ENCODE results near the gene ANKRD18A.
A peak's percentile ranks its signal among the peaks of the same experiment; 100 is the strongest.
"Not testable (repeated sequence)": the region's sequence is repeated elsewhere in the genome, so short reads cannot be mapped to it uniquely, and the experiment has no call there.

Gene ANKRD18A

DNA sequence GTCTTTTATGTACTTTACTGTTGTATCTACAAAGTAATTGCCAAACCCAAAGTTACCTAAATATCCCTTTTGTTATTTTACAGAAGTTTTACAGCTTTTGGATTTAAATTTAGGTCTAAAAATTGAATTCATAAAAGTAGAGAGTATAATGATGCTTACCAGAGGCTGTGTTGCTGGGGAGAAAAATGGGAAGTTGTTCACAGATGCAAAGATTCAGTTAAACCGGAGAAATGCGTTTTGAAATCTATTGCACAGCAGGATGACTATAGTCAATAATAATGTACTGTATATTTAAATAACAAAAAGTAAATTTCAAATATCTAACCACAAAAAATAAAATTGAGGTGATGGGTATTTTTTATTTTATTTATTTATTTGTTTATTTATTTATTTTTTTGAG is 2.6 kb upstream of the ANKRD18A start:
- no peak for DNase-seq

DNA sequence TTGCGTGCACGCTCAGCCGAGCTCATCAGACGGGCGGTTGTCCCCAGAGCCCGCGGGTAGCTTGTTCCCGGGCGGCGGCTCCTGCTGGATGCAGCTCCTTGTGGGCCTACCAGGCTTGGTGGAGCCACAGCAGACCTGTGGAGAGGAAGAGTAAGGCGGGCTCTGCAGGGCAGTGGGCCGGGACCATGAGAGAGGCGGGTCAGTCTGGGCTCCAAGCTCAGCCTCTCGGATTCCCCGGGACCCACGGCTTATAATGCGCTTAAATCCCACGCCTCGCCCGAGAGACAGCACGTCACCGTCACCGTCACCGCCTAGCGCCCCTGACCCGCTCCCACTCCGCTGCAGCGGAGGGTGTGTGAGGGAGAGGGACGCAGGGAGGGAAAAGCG is 1.9 kb upstream of the ANKRD18A start:
- peak; percentile 4 for DNase-seq

DNA sequence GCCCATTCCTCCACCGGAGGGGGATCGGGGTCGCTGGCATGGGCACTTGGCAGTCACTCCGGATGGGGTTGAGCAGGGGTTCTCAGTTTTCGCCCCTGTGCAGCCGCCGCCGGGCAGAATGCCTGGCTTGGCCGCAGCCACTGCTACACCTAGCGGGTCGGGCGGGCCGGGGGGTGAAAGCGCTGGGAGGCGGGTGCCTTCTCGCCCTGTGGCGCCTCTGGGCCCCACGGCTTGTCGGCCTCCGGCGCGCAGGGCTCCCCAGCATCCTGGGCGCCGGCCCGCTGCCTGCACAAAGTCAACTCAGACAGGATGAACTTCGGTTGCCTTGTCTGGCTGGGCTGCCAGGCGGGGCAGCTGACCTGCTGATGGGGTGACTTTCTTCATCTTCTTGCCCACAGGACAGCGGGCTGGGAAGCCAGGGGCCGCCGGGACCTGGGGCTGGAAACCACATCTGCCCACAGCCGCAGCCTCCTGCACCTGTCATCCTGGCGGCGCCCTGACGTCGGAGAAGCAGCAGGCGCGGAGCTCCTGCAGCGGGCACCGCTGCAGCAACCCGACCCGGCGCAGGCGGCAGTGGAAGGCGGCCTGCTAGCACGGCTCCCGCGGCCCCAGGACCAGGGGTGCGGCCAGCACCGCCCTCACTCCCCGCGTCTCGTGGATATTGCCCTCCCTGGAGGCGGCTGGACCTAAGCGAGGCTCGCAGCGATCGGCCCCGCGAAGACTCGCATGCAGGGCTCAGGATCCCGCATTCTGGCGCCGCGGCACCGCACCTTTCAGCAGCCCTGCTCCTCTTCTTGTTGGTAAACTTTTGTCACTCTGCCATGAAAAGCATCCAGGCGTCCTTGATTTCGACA is 1.3 kb upstream of the ANKRD18A start:
- DNase-seq = peak; percentile 48

DNA sequence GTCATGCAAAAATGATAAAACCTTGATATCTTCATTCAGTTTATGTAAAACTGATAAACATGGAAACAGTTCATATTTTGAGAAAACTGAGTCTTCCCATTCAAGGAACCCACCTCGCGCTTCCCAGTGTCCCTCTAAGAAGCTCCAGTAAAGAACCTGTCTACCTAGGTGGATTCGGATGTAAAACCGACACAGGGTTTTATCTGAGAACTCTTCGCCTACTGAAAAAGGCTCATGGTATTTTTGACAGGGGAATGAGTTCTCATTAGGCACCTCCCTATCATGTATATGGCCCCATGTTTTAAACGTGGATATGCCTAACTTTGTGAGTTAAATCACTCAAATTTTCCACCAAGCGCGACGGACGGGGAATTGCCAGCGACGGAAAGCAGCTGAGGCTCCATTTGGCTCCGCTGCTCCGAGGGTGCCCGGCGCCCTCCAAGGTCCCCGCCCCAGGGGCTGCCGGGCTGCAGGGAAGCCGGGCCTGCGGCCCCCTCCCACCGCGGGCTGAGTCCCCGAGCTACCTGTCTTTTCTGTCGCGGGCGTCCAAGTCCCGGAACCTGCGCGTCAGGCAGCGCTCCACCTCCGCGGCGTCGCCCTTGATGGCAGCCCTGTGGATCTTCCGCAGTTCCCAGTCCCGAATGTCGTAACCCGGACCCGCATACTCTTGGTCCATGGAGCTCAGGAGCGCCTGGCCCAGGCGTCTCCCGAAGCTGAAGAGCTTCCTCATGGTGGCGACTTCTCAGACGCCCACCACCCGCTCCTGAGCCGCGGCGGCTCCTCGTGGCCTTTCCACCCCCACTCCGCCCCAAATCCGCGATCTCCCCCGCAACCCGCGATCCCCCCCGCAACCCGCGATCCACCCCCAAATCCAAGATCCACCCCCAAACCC is 594 bp downstream of the ANKRD18A start:
- peak; percentile 30 for DNase-seq

DNA sequence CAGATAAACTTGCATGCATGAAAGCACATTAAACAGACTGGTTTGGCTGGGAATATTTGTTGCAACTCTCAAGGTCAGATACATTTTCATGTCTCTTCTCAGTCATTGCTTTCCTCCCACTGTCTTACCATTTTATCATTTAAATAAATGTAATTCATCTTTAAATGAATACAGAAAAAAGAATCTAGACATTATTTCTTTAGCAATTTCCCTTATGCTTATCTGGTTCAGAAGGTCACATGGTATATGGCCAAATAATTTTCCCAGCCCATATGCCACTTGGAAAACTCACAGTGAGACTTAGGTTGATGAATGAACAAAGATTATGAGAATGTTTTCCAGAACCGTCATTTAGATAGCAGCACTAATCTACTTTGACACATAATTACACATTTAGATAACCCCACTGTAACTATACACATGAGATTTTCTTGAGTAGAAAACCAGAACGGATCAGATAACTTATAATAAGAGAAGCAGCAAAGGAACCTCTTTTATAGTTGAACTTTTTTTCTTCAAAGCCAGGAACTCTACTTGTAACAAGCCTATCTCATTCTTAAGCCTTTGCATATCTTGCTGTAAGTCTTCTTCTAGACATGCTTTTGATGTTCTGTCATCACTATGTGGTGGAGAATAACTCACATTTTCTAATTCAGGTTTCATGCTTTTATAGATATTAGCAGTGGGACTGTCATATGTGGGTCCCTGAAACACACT is 22.2 kb downstream of the ANKRD18A start:
- not testable (repeated sequence) for DNase-seq

DNA sequence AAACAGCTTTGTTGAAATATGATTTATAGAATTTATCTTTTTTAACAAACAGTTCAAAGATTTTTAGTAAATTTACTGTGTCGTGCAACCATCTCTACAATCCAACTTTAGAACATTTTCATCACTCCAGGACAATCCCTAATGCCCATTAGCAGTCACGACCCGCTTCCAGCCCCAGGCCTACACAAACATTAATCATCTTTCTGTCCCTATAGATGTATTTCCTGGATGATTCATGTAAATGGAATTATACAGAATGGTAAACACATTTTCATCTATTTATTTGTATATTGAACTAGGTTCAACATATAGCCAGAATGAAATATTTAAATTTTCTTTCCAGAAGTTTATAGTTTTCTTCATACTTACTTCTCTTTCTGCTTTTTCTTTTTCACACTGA is 25.3 kb downstream of the ANKRD18A start:
- not testable (repeated sequence) for DNase-seq

DNA sequence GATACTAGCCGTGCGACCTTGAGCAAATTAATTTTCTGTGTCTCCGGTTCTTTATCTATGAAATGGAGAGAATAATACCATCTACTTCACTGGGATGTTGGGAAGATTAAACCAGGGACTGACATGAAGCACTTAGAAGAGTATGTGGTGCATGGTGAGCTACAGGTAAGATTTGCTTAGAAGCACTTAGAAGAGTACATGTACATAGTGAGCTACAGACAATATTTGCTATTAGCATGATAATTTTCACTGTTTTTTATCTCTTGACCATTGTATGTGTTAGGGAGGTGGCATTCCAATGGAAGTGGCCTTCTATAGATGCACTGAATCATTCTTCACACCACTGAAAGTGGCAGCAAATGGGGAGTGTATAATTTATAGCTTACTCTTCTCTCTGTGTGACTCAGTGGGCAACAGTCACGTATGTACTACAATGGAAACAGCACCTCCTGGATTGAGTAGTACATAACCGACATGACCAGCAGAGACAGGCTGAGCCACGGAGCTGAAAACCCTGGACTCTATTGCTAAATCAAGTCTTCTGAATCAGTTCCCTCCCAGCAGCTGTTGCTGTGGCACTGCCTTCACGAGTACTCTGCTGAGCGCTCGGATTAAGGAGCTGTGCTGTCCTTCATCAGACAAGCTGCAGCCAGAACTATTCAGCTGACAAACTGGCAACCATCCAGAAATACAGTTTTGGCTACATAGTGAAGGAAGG is 28.9 kb downstream of the ANKRD18A start:
- not testable (repeated sequence) for DNase-seq

DNA sequence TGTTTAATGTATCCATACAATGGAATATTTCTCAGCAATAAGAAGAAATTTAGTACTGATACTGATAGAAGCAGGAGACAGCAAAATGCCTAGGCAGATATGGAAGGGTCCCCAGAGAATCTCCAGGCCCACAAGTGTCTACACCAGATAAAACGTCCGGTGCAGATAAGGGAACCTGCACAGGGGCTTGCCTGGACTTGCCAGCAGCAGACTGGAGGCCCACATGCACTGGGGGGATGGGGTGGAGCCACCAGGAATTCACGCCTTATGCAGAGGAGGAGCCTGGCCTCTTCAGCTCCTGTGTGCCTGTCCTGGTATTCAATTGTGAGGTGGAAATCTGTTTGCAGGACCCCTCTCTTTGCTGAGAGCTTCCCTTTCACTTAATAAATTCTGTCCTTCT is 36.6 kb downstream of the ANKRD18A start:
- DNase-seq = not testable (repeated sequence)

DNA sequence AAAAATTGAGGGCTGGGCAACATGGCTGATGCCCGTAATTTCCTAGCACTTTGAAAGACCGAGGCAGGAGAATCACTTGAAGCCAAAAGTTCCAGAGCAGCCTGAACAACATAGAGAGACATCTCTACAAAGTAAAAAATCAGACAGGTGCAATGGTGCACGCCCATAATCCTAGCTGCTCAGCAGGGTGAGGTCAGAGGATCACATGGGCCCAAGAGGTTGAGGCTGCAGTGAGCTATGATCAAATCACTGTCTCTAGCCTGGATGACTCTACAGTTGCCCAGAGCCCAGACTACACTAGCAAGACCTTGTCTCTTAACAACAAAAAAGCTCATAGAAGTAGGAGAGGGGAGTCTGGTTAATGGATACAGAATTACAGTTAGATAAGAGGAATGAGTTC is 40.3 kb downstream of the ANKRD18A start:
- not testable (repeated sequence) for DNase-seq

DNA sequence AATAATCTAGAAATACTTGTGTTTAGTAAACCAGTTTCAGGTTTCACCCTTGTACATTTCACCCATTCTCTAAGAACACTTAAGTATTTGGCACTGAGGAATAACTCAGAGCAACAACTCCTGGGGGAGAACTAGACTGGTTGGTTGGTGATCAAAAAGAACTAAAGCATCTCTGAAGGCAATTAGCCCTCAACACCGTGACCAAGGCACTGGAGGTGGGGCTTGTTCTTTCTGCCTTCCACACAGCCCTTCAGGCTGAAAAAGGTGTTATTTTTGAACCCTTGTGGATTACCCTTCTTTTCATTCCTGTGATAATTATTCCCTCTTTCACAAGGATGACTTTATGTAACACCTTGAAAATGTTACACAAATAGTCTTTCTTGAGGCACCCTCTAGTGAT is 44.2 kb downstream of the ANKRD18A start:
- not testable (repeated sequence) for DNase-seq

DNA sequence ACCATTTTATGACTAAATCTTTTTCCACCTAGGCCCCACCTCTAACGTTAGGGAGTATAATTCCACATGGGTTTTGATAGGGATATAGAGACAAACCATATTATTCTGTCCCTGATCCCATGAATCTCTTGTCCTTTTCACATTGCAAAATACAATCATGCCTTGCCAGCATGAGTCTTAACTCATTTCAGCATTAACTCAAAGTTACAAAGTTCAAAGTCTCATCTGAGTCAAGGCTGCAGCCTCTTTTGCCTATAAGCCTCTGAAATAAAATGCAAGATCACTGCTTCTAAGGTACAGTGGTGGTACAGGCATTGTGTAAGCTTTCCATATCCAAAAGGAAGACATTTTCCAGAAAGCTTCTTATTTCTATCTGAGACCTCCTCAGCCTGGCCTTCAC is 54.3 kb downstream of the ANKRD18A start:
- not testable (repeated sequence) for DNase-seq

DNA sequence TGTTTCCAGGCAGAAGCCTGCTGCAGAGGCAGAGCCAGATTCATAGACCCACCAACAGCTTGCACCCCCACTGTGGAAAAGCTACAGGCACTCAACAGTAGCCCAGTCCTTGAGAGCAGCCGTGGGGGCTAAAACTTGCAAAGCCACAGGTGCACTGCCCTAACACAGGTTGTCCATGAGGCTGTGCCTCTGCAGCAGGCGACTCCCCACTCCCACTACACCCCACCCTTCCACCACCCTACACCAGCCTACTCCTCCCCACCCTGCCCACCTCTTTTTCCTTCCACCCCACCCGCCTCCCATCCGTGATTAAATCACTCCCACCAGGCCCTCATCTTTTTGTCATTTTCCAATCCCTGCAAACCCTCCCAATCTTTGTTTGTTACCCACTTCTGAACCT is 55.2 kb downstream of the ANKRD18A start:
- DNase-seq = not testable (repeated sequence)

DNA sequence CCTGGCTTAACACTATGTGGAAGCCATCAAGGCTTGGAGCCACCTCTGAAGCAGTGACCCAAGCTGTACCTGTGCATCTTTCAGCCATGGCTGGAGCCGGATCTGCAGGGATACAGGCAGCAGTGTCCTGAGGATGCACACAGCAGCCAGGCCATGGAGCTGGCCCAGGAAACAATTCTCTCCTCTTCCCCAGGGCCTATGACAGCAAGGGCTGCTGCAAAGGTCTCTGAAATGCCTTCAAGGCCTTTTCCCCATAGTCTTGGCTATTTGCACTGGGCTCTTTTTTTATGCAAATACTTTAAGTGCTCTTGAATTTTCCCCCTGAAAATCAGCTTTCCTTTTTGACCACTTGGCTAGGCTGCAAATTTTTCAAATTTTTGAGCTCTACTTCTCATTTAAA is 56.5 kb downstream of the ANKRD18A start:
- DNase-seq = not testable (repeated sequence)

DNA sequence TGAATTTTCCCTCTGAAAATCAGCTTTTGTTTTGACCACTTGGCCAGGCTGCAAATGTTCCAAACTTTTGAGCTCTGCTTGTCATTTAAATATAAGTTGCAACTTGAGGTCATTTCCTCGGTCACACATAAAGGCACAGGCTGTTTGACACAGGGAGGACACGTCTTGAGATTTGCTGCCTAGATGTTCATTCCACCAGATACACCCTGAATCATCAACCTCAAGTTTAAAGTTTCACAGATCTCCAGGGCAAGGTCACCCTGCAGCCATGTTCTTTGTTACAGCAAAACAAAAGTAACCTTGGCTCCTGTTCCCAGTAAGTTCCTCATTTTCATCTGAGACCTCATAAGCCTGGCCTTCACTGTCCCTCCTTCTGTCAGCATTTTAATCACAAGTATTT is 59.3 kb downstream of the ANKRD18A start:
- DNase-seq = not testable (repeated sequence)

DNA sequence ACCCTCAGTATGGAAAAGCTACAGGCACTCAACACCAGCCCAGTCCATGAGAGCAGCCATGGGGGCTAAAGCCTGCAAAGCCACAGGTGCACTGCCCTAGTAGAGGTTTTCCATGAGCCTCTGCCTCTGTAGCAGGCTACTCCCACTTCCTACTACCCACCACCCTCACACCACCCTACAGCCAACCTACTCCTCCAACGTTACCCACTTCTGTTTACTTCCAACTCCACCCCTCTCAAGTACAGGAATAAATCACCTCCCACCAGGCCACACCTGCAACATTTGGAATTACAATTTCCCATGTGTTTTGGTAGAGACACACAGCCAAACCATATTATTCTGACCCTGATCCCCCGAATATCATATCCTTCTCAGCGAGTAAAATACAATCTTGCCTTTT is 61.2 kb downstream of the ANKRD18A start:
- not testable (repeated sequence) for DNase-seq

DNA sequence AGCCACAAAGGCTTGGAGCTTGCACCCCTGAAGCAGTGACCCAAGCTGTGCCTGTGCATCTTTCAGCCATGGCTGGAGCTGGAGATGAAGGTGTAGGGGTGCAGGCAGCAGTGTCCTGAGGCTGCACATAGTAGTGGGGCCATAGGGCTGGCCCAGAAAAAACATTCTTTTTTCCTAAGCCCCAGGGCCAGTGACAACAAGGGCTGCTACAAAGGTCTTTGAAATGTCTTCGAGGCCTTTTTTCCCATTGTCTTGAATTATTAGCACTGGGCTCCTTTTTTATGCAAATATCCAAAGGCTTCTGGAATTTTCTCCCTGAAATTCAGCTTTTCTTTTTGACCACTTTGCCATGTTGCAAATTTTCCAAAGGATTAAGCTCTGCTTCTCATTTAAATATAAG is 62.6 kb downstream of the ANKRD18A start:
- DNase-seq = not testable (repeated sequence)

DNA sequence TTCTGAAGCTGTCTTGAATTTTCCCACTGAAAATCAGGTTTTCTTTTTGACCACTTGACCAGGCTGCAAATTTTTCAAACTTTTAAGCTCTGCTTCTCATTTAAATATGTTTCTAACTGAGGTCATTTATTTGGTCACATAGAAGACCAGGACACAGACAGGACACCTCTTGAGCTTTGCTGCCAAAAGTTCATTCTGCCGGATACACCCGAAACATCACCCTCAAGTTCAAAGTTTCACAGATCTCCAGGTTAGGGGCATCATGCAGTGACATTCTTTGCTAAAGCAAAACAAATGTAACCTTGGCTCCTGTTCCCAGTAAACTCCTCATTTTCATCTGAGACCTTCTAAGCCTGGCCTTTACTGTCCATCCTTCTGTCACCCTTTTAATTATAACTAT is 65.4 kb downstream of the ANKRD18A start:
- not testable (repeated sequence) for DNase-seq

DNA sequence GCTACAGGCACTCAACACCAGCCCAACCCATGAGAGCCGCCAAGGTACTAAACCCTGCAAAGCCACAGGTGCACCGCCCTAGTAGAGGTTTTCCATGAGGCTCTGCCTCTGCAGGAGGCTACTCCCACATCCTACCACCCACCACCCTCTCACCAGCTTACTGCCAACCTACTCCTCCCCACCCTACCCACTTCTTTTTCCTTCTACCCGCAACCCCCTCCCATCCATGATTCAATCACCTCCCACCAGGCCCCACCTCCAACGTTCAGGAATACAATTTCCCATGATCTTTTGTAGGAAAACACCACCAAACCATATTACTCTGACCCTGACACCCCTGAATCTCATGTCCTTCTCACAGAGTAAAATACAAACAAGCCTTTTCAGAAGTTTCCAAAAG is 67.4 kb downstream of the ANKRD18A start:
- not testable (repeated sequence) for DNase-seq

DNA sequence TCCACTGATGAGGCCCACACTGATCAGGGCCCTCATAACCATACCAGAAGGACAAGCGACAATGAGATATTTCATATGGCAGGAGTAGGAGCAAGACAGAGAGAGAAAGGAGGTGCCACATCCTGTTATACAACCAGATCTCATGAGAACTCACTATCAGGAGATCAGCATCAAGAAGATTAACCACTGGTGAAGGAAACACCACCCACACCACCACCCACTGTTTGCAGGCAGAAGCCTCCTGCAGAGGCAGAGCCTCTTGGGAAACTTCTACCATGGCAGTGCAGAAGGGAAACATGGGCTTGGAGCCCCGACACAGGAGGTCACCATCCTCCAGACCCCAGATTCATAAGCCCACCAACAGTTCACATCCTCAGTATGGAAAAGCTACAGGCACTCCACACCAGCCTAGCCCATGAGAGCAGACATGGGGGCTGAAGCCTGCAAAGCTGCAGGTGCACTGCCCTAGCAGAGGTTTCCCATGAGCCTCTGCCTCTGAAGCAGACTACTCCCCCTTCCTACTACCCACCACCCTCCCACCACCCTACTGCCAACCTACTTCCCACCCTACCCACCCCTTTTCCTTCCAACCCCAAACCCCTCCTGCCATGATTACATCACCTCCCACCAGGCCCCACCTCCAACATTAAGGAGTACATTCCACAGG is 73.8 kb downstream of the ANKRD18A start:
- DNase-seq = peak; percentile 6

DNA sequence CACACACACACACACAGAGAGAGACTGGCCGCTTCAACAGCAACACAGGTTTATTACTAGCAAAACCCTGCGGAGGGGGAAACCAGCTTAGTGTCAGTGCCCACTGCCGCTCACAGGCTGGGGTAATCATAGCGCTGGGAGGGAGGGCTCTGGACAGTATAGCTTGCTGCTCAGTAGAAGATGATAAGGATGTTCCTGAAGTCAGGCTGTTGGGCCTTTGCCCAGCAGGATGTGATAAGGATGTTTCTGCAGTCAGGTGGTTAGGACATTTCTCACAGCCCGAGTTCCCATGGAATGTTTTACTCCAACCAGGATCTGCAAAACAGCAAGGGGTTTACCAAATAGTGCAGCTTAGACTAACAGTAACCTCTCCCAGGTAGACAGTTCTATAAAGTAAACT is 79.9 kb downstream of the ANKRD18A start:
- not testable (repeated sequence) for DNase-seq

DNA sequence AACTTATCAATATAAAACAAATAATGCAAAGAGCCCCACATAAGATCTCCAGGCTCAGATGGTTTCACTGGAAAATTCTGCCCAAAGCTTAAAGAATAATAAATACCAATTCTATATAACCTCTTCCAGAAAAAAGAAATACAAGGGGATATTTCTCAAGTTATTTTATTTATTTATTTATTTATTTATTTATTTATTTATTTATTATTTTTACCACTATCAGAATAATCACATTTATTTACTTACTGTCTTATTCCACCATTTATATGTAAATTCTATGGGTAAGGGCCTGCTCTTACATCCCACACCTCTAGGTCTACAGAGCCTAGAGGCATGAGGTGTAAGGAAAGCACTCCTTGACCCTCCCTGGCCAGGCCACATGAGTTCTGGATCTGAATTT is 91.1 kb downstream of the ANKRD18A start:
- no peak for DNase-seq

DNA sequence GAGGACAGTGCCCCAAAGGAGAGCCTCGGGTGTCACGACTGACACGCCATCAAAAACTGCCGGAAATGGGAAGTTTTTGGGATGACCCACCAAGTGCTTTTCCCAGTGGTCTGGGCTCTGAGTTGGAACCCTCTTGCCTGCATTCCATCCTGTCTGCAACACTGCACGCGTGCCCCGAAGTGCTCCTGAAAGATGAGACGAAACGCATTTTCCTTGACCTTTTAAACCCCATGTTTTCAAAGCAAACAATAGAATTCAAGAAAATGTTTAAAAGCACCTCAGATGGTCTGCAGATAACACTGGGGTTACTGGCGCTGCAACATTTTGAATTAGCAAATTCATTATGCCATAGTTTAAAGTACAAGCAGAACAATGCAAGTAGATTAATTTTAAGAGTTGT is 92.9 kb downstream of the ANKRD18A start:
- DNase-seq = no peak
